LNCaP clone FGC (cell line): ENCODE measurements around the gene MRPS30.

Experiments used
- DNase-seq: peaks from one replicate; pipeline ENCODE4 v3.0.0-alpha.2; 2011; ENCODE audit warnings: low read depth
- H3K4me3 ChIP-seq: 2 replicates; pipeline ENCODE4 v1.5.1; 2011; ENCODE audit warnings: mild to moderate bottlenecking, low read depth, low read length, control low read depth
- TF ChIP-seq, protein P1 (sequence below): IDR thresholded peaks from 2 replicates; pipeline ENCODE4 v1.5.1; 2012; ENCODE audit warnings: mild to moderate bottlenecking; ENCODE audit not compliant: control insufficient read depth, insufficient read depth; ENCODE audit errors: extremely low read depth

The MRPS30 gene

DNA sequence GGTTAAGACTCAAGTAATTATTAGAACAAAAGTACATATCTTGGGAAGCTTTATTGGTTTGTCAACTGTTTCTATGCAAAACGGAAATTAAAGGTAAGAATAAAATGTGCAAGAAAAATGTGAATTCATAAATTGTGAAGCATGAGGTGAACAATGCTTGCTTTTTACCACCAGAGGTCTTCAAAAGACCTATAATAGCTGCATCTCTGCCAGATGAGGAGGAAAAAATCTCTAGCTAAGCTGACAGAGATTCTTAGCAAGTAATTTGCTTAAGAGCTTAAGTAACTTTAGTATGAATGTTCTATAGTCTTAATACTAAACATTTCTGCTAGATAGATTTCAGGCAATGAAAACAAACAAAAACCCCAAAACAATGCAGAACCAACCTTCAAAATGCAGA is 54.1 kb downstream of the MRPS30 start:
- TF ChIP-seq, protein P1, sequence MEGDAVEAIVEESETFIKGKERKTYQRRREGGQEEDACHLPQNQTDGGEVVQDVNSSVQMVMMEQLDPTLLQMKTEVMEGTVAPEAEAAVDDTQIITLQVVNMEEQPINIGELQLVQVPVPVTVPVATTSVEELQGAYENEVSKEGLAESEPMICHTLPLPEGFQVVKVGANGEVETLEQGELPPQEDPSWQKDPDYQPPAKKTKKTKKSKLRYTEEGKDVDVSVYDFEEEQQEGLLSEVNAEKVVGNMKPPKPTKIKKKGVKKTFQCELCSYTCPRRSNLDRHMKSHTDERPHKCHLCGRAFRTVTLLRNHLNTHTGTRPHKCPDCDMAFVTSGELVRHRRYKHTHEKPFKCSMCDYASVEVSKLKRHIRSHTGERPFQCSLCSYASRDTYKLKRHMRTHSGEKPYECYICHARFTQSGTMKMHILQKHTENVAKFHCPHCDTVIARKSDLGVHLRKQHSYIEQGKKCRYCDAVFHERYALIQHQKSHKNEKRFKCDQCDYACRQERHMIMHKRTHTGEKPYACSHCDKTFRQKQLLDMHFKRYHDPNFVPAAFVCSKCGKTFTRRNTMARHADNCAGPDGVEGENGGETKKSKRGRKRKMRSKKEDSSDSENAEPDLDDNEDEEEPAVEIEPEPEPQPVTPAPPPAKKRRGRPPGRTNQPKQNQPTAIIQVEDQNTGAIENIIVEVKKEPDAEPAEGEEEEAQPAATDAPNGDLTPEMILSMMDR, result peak; percentile 30; the same call in 1 of the 2 replicates
- DNase-seq, result no peak

More for the DNA sequence above, 54.1 kb downstream of the MRPS30 start:
- no peak overlapping the region for H3K4me3 ChIP-seq
